SK-N-SH (cell line): ENCODE results near the gene SMARCC2. TPM values are rescaled to one million over a fixed set of nuclear protein-coding genes. Genes with fewer than 3 reads are reported as not detected.
A peak's percentile ranks its signal among the peaks of the same experiment; 100 is the strongest.

Source experiments
- CTCF ChIA-PET: fragments of 300-600, 350-600 bp; formaldehyde crosslinking; extraction: SDS; loops from one replicate; lab custom pipeline; 2021; lab: Yijun Ruan, JAX
- POLR2A ChIA-PET: fragments of 350-600 bp; sonication (Branson Sonifier 250); formaldehyde crosslinking; extraction: SDS; loops from one replicate; lab custom pipeline; 2020; ENCODE audit warnings: antibody characterized with exemption, inconsistent platforms; lab: Yijun Ruan, JAX
- DNase-seq: peaks from one replicate; pipeline ENCODE4 v3.0.0; 2012
- H2AFZ ChIP-seq: fragments of 200-600 bp; sonication (generic); 2 replicates; pipeline ENCODE4 v1.8.1; 2016; ENCODE audit warnings: antibody characterized with exemption, mild to moderate bottlenecking, low read depth
- H3F3A ChIP-seq: fragments of 200-600 bp; sonication (generic); replicated peaks from 2 replicates; pipeline ENCODE3; 2016; ENCODE audit warnings: antibody characterized with exemption, mild to moderate bottlenecking; ENCODE audit not compliant: insufficient read depth
- H3K27ac ChIP-seq, 2 experiments: fragments of 200-500 bp in 1 of 2; fragments of 200-600 bp in 1 of 2; sonication (Bioruptor generic) in 1 of 2; sonication (generic), shearing (Covaris generic) in 1 of 2; 2 replicates each; pipeline versions ENCODE4 v1.5.1 to v1.6.1; 2014 to 2016; ENCODE audit warnings: low read depth in 2 of 2, inconsistent platforms in 1 of 2, low read length in 1 of 2, mild to moderate bottlenecking in 1 of 2, mixed read lengths in 1 of 2
- H3K27me3 ChIP-seq: fragments of 200-600 bp; sonication (generic), shearing (Covaris generic); 2 replicates; pipeline ENCODE4 v1.6.1; 2016; ENCODE audit warnings: mixed run types; ENCODE audit not compliant: insufficient read depth
- H3K36me3 ChIP-seq, 2 experiments: fragments of 200-500 bp in 1 of 2; fragments of 200-600 bp in 1 of 2; sonication (Bioruptor generic) in 1 of 2; sonication (generic) in 1 of 2; replicated peaks in 1 of 2; 2 replicates each; pipeline versions ENCODE3 to v1.5.1; 2014 to 2016; ENCODE audit warnings: low read length in 1 of 2, mild to moderate bottlenecking in 1 of 2; ENCODE audit not compliant: insufficient read depth in 2 of 2, control insufficient read depth in 1 of 2
- H3K4me1 ChIP-seq, 2 experiments: fragments of 200-500 bp in 1 of 2; fragments of 200-600 bp in 1 of 2; sonication (Bioruptor generic) in 1 of 2; sonication (generic), shearing (Covaris generic) in 1 of 2; 2 replicates each; pipeline versions ENCODE4 v1.5.1 to v1.6.1; 2014 to 2016; ENCODE audit warnings: low read depth in 1 of 2, low read length in 1 of 2, mixed run types in 1 of 2; ENCODE audit not compliant: insufficient read depth in 2 of 2, control insufficient read depth in 1 of 2
- H3K4me2 ChIP-seq: fragments of 200-600 bp; sonication (generic), shearing (Covaris generic); 2 replicates; pipeline ENCODE4 v1.6.1; 2017; ENCODE audit warnings: mixed run types
- H3K4me3 ChIP-seq, 2 experiments: fragments of 200-500 bp in 1 of 2; fragments of 200-600 bp in 1 of 2; sonication (Bioruptor generic) in 1 of 2; sonication (generic), shearing (Covaris generic) in 1 of 2; 2 replicates each; pipeline versions ENCODE4 v1.5.1 to v1.8.1; 2014 to 2016; ENCODE audit warnings: low read depth in 2 of 2, inconsistent platforms in 1 of 2, low read length in 1 of 2, mild to moderate bottlenecking in 1 of 2, mixed read lengths in 1 of 2, moderate library complexity in 1 of 2
- H3K79me2 ChIP-seq: fragments of 200-600 bp; sonication (generic); 2 replicates; pipeline ENCODE4 v1.8.1; 2017; ENCODE audit warnings: mild to moderate bottlenecking; ENCODE audit not compliant: insufficient read depth
- H3K9ac ChIP-seq: fragments of 200-600 bp; sonication (generic); 2 replicates; pipeline ENCODE4 v1.6.1; 2017; ENCODE audit warnings: mixed run types
- H3K9me2 ChIP-seq: fragments of 200-600 bp; sonication (generic); 2 replicates; pipeline ENCODE4 v1.6.1; 2017; ENCODE audit warnings: mixed run types
- H3K9me3 ChIP-seq: fragments of 200-600 bp; sonication (generic); 2 replicates; pipeline ENCODE4 v1.6.1; 2017; ENCODE audit warnings: mixed run types, mild to moderate bottlenecking, moderate library complexity
- H4K20me1 ChIP-seq: fragments of 200-600 bp; sonication (generic); 2 replicates; pipeline ENCODE4 v1.6.1; 2017; ENCODE audit warnings: mild to moderate bottlenecking, mixed run types; ENCODE audit not compliant: insufficient read depth
- CHD2 ChIP-seq: fragments of 150-350 bp; IDR thresholded peaks from 2 replicates; pipeline ENCODE4 v1.6.1; 2018; ENCODE audit warnings: low read length; ENCODE audit not compliant: partially characterized antibody
- CTCF ChIP-seq: fragments of 200-600 bp; sonication (generic); IDR thresholded peaks from 2 replicates; pipeline ENCODE4 v1.6.1; 2017; ENCODE audit warnings: antibody characterized with exemption, mild to moderate bottlenecking, moderate library complexity
- ELF1 ChIP-seq: IDR thresholded peaks from 2 replicates; pipeline ENCODE4 v1.4.0; 2012
- EP300 ChIP-seq, 2 experiments: IDR thresholded peaks; 2 replicates each; pipeline versions ENCODE4 v1.4.0 to v1.6.1; 2012; ENCODE audit warnings: borderline replicate concordance in 1 of 2, low read depth in 1 of 2, low read length in 1 of 2
- FOXM1 ChIP-seq: IDR thresholded peaks from 2 replicates; pipeline ENCODE4 v1.4.0; 2012; ENCODE audit warnings: low read depth, mild to moderate bottlenecking
- GABPA ChIP-seq: IDR thresholded peaks from 2 replicates; pipeline ENCODE4 v1.4.0; 2012; ENCODE audit warnings: low read depth, mild to moderate bottlenecking
- GATA2 ChIP-seq: sonication (generic); formaldehyde crosslinking; IDR thresholded peaks from 2 replicates; pipeline ENCODE4 v1.5.0; 2020; ENCODE audit warnings: mild to moderate bottlenecking, missing genetic modification reagents
- IRF3 ChIP-seq: fragments of 150-350 bp; IDR thresholded peaks from 2 replicates; pipeline ENCODE4 v1.6.1; 2016; ENCODE audit warnings: mild to moderate bottlenecking, low read depth, low read length
- MAX ChIP-seq: IDR thresholded peaks from 2 replicates; pipeline ENCODE4 v1.4.0; 2012; ENCODE audit warnings: low read depth
- MEF2A ChIP-seq: IDR thresholded peaks from 2 replicates; pipeline ENCODE4 v1.4.0; 2012; ENCODE audit warnings: low read depth, borderline replicate concordance
- MXI1 ChIP-seq: IDR thresholded peaks from 2 replicates; pipeline ENCODE4 v1.6.1; 2012; ENCODE audit warnings: mild to moderate bottlenecking, low read depth, low read length, improper control_type of control experiment
- NRF1 ChIP-seq: IDR thresholded peaks from 2 replicates; pipeline ENCODE4 v1.6.1; 2012; ENCODE audit warnings: low read depth, mild to moderate bottlenecking, low read length
- POLR2AphosphoS5 ChIP-seq: IDR thresholded peaks from 2 replicates; pipeline ENCODE4 v1.6.1; 2012; ENCODE audit warnings: low read depth, low read length
- RCOR1 ChIP-seq: fragments of 150-350 bp; IDR thresholded peaks from 2 replicates; pipeline ENCODE4 v1.6.1; 2017; ENCODE audit warnings: antibody characterized with exemption, low read length
- RFX5 ChIP-seq: IDR thresholded peaks from 2 replicates; pipeline ENCODE4 v1.6.1; 2012; ENCODE audit warnings: mild to moderate bottlenecking, improper control_type of control experiment, low read length
- SIN3A ChIP-seq: IDR thresholded peaks from 2 replicates; pipeline ENCODE4 v1.6.1; 2012; ENCODE audit warnings: low read depth, mild to moderate bottlenecking, low read length, moderate library complexity, borderline replicate concordance
- TAF1 ChIP-seq: IDR thresholded peaks from 2 replicates; pipeline ENCODE4 v1.6.1; 2012; ENCODE audit warnings: low read depth, mild to moderate bottlenecking, low read length, moderate library complexity, borderline replicate concordance
- TEAD4 ChIP-seq: IDR thresholded peaks from 2 replicates; pipeline ENCODE4 v1.4.0; 2012; ENCODE audit warnings: mild to moderate bottlenecking, borderline replicate concordance; ENCODE audit not compliant: insufficient read depth
- USF1 ChIP-seq: IDR thresholded peaks from 2 replicates; pipeline ENCODE4 v1.4.0; 2012; ENCODE audit warnings: low read depth, borderline replicate concordance
- USF2 ChIP-seq: fragments of 150-350 bp; IDR thresholded peaks from 2 replicates; pipeline ENCODE4 v1.6.1; 2017; ENCODE audit warnings: antibody characterized with exemption, low read length, low read depth, borderline replicate concordance
- YY1 ChIP-seq: IDR thresholded peaks from 2 replicates; pipeline ENCODE4 v1.4.0; 2012; ENCODE audit warnings: low read depth, mild to moderate bottlenecking
- ZBTB33 ChIP-seq: IDR thresholded peaks from 2 replicates; pipeline ENCODE4 v1.4.0; 2012; ENCODE audit warnings: low read depth, borderline replicate concordance
- WGBS: methylation state at CpG from one replicate; pipeline ENCODE4 v1.1.6; 2017; ENCODE audit warnings: low lambda C conversion rate; 5-methylcytosine and 5-hydroxymethylcytosine counted together
- polyA plus RNA-seq, 3 experiments: library from polyadenylated mRNA; depleted of rRNA; stranded (reverse); fragments of >200 nt; gene quantifications; 2 replicates each; pipeline ENCODE4 v1.2.3, GENCODE V29; 2012

Gene SMARCC2
- polyA plus RNA-seq, 1 of the 3 experiments (the other 2 are of a cell fraction) = 64.3 TPM

- Histone ChIP-seq H3K36me3 (peaks cover 28 to 40% of the 10 kb centered on the region in 2 experiments), H3K9ac (peak within 1 kb of the TSS; percentile 97), H3K9me3 (no peaks in the 10 kb centered on the region), H3K9me2 (no peaks in the 10 kb centered on the region), H3K27ac (peak within 1 kb of the TSS; percentile 93 to 95), H3K4me3 (peak within 1 kb of the TSS; percentile 89 to 94), H3F3A (peaks cover 45% of the 10 kb centered on the region), H3K4me1 (peaks cover 18 to 20% of the 10 kb centered on the region in 2 experiments; a peak in 3 of 4 replicates), H3K27me3 (no peaks in the 10 kb centered on the region), H3K79me2 (peaks cover 40% of the 10 kb centered on the region), H4K20me1 (peaks cover 3% of the 10 kb centered on the region; the same call in 1 of the 2 replicates), H3K4me2 (peak within 1 kb of the TSS; percentile 93), H2AFZ (peak within 1 kb of the TSS; percentile 96)
- POLR2A ChIA-PET = interaction anchor here (0.6 to 2.5 kb wide), 10 partner anchors 9 to 1882 kb away, joined by 3 to 44 read pairs (median 4); partner anchors contain the start of genes ESYT1, IKZF4, PA2G4 and SMARCC2
- DNase-seq = peak; percentile 80
- WGBS = under 1% methylated on average over 25 of the region's 34 CpGs
- CTCF ChIA-PET = interaction anchor here (0.9 to 16.0 kb wide), 7 partner anchors 11 to 120 kb away, joined by 3 to 272 read pairs (median 8); partner anchors contain the start of genes ESYT1, PA2G4, SMARCC2 and SUOX
- TF ChIP-seq ZBTB33 = no peak
- TF ChIP-seq USF2 = no peak
- TF ChIP-seq GABPA = peak; percentile 86
- peak; percentile 70 for TF ChIP-seq CHD2
- peak; percentile 100 for TF ChIP-seq POLR2AphosphoS5
- peak; percentile 82; the same call in 1 of the 2 replicates for TF ChIP-seq MXI1
- no peak for TF ChIP-seq MEF2A
- no peak for TF ChIP-seq RCOR1
- TF ChIP-seq CTCF = no peak
- TF ChIP-seq MAX = peak; percentile 93
- TF ChIP-seq YY1 = peak; percentile 91
- peak; percentile 59; the same call in 1 of the 2 replicates for TF ChIP-seq SIN3A
- no peak for TF ChIP-seq GATA2 (CRISPR knock-in tag)
- no peak for TF ChIP-seq FOXM1
- TF ChIP-seq RFX5 = no peak; the same call in 1 of the 2 replicates
- TF ChIP-seq TAF1 = peak; percentile 98
- no peak for TF ChIP-seq IRF3
- no peak for TF ChIP-seq TEAD4
- TF ChIP-seq EP300 (IDR thresholded peaks at IDR 0.05; ENCODE audit: borderline replicate concordance in 1 of 2, low read depth in 1 of 2, low read length in 1 of 2) = no peak
- no peak for TF ChIP-seq USF1
- TF ChIP-seq ELF1 = peak; percentile 59
- TF ChIP-seq NRF1 = no peak
These were observed 72.8 kb downstream of the SMARCC2 start, which contains the start of gene RPL41 for GRCh38 chr12:56116267-56117081. Gene RPL41 (plus strand): TSS chr12:56116633.
